Nephron (organoid): ENCODE measurements around the gene EXD3.

Source experiments
- H3K27ac Mint-ChIP-seq, 3 experiments: 2 replicates each; pipeline ENCODE4 v1.8.0; 2020; ENCODE audit warnings: mixed read lengths in 3 of 3, mild to moderate bottlenecking in 2 of 3, moderate library complexity in 1 of 3
- H3K27me3 Mint-ChIP-seq: 2 replicates; pipeline ENCODE4 v1.8.0; 2021; ENCODE audit warnings: low read depth, mild to moderate bottlenecking, moderate library complexity, mixed read lengths
- H3K36me3 Mint-ChIP-seq: 2 replicates; pipeline ENCODE4 v1.8.0; 2020; ENCODE audit warnings: low read depth, mixed read lengths
- H3K4me1 Mint-ChIP-seq: 2 replicates; pipeline ENCODE4 v1.8.0; 2020; ENCODE audit warnings: mixed read lengths
- H3K4me3 Mint-ChIP-seq, 3 experiments: 2 replicates each; pipeline ENCODE4 v1.8.0; 2020; ENCODE audit warnings: mild to moderate bottlenecking in 3 of 3, mixed read lengths in 3 of 3, moderate library complexity in 2 of 3
- H3K9me3 Mint-ChIP-seq: 2 replicates; pipeline ENCODE4 v1.8.0; 2020; ENCODE audit warnings: mixed read lengths
- TF ChIP-seq, protein P1 (sequence below), 3 experiments: fragments of 200-600 bp; sonication (generic); IDR thresholded peaks; one replicate each; pipeline ENCODE4 v1.5.0; 2021; ENCODE audit warnings: antibody characterized with exemption in 3 of 3; ENCODE audit not compliant: unreplicated experiment in 3 of 3

EXD3 gene

GRCh38 chr9:137276473-137277328 is 146.3 kb downstream of the EXD3 start:
- Mint-ChIP-seq H3K27ac (peak overlapping the region; percentile 91 to 99 (median 93)), H3K9me3 (no peaks in the 10 kb centered on the region), H3K4me3 (peak overlapping the region; percentile 80 to 86 (median 85)), H3K36me3 (peaks cover 4% of the 10 kb centered on the region), H3K4me1 (peaks cover 21% of the 10 kb centered on the region), H3K27me3 (no peaks in the 10 kb centered on the region)
- TF ChIP-seq, protein P1, sequence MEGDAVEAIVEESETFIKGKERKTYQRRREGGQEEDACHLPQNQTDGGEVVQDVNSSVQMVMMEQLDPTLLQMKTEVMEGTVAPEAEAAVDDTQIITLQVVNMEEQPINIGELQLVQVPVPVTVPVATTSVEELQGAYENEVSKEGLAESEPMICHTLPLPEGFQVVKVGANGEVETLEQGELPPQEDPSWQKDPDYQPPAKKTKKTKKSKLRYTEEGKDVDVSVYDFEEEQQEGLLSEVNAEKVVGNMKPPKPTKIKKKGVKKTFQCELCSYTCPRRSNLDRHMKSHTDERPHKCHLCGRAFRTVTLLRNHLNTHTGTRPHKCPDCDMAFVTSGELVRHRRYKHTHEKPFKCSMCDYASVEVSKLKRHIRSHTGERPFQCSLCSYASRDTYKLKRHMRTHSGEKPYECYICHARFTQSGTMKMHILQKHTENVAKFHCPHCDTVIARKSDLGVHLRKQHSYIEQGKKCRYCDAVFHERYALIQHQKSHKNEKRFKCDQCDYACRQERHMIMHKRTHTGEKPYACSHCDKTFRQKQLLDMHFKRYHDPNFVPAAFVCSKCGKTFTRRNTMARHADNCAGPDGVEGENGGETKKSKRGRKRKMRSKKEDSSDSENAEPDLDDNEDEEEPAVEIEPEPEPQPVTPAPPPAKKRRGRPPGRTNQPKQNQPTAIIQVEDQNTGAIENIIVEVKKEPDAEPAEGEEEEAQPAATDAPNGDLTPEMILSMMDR (IDR thresholded peaks at IDR 0.05; ENCODE audit: unreplicated experiment in 3 of 3), result no peak

DNA sequence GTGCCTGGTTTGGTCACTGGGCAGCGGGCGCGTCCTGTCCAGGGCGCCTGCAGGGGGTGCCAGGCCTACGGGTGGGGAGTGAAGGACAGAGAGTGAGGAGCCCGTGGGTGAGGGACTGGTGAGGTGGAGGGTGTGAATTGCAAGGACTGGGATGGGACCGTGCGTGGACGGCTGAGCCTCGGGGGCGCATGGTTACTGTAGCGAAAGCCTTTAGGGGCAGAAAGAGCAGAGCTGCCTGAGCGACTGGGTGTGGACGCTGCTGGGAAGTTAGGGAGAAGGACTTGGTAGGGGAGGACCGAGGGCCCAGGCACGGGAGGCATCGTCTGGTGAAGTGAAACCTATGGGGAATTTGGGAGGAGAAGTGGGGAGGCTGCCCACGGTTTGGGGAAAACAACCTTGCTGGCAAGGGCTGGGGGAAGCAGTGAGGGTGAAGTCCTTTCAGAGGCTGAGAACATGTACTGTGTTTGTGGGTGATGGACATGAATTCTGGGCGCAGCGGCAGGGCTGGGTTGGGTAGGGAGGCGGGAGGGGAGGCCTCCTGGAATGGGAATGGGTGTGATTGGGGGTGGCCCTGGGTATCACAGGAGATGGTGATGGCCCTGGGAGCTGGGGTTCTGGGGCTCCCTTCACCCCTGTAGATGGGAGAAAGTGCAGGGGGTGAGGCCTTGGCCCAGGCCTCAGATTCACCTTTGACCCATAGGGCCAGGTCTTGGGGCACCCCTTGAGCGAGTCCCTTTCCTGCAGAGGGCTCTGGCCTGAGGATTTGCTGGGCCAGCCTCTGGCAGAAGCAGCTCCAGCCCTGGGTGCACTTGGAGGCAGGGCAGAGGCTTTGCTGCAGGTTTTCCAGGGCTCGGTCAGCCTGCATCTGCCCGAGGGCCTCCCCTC is 147.1 kb downstream of the EXD3 start:
- peaks cover 4% of the 10 kb centered on the region for H3K36me3 Mint-ChIP-seq
- no peaks in the 10 kb centered on the region for H3K27me3 Mint-ChIP-seq
- H3K4me3 Mint-ChIP-seq, result peak overlapping the region; percentile 41 to 43 (median 43)
- peak overlapping the region; percentile 71 to 82 (median 74) for H3K27ac Mint-ChIP-seq
- H3K9me3 Mint-ChIP-seq, result no peaks in the 10 kb centered on the region
- peaks cover 21% of the 10 kb centered on the region for H3K4me1 Mint-ChIP-seq
- TF ChIP-seq, protein P1 (IDR thresholded peaks at IDR 0.05; ENCODE audit: unreplicated experiment in 3 of 3), result no peak

DNA sequence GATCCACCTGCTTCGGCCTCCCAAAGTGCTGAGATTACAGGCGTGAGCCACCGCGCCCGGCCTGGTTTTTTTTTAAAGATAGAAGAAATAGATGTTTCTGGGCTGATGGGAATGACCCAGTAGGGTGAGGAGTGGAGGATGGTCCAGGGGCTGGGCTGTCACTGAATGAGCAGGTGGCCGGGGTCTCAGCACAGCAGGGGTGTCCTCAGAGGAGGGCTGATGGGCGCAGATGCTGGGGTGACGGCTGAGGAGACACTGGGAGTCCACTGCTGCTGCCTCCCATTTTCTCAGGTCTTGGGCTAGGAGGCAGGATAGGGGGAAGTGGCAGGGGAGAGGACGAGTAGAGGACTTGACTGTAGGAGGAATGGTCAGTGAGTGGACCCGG is 147.8 kb downstream of the EXD3 start:
- Mint-ChIP-seq H3K9me3 (no peaks in the 10 kb centered on the region), H3K36me3 (peaks cover 4% of the 10 kb centered on the region), H3K4me3 (peak overlapping the region; percentile 41 to 43 (median 43)), H3K27me3 (no peaks in the 10 kb centered on the region), H3K4me1 (peaks cover 21% of the 10 kb centered on the region), H3K27ac (peak overlapping the region; percentile 71 to 82 (median 74))
- TF ChIP-seq, protein P1 (IDR thresholded peaks at IDR 0.05; ENCODE audit: unreplicated experiment in 3 of 3), result no peak

- TF ChIP-seq, protein P1 (IDR thresholded peaks at IDR 0.05; ENCODE audit: unreplicated experiment in 3 of 3), result no peak
- no peak overlapping the region for H3K4me3 Mint-ChIP-seq
- H3K9me3 Mint-ChIP-seq, result no peaks in the 10 kb centered on the region
- H3K27ac Mint-ChIP-seq, result no peak overlapping the region
- H3K36me3 Mint-ChIP-seq, result peaks cover 15% of the 10 kb centered on the region
- peaks cover 21% of the 10 kb centered on the region for H3K4me1 Mint-ChIP-seq
- no peaks in the 10 kb centered on the region for H3K27me3 Mint-ChIP-seq
Measured at GRCh38 chr9:137273611-137274320, 149.2 kb downstream of the EXD3 start.

DNA sequence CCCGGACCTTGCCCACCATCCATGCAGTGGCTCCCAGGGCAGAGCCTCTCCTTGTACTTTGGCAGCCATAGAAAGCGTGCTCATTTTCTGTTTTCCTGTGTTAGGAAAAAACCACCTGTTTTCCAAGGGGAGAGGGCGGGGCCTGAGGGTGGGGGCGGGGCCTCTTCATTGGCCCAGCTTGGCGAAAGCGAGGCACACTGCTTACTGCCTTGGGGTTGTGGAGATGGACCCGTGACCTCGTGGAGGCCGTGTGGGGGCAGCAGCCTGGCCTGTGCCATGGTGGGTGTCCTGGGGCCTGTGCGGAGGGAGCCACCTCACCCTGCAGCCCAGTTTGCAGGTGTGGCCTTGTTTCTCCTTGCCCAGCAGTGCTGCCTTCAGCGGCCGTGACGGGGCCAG is 149.9 kb downstream of the EXD3 start:
- no peak overlapping the region for H3K4me3 Mint-ChIP-seq
- H3K27me3 Mint-ChIP-seq, result no peaks in the 10 kb centered on the region
- peaks cover 19% of the 10 kb centered on the region for H3K36me3 Mint-ChIP-seq
- H3K27ac Mint-ChIP-seq, result no peak overlapping the region
- TF ChIP-seq, protein P1 (IDR thresholded peaks at IDR 0.05; ENCODE audit: unreplicated experiment in 3 of 3), result no peak
- peaks cover 21% of the 10 kb centered on the region for H3K4me1 Mint-ChIP-seq
- H3K9me3 Mint-ChIP-seq, result no peaks in the 10 kb centered on the region
